HG02885 (cell line): ENCODE measurements around the gene COMT.

Source experiments
- ATAC-seq: cut with Tn5 transposase; IDR thresholded peaks from one replicate; pipeline ENCODE4 v1.9.1; 2021; ENCODE audit warnings: mild to moderate bottlenecking; ENCODE audit not compliant: unreplicated experiment, poor library complexity

The COMT gene

GRCh38 chr22:20008221-20008995 lies 66.8 kb downstream of the COMT start:
- no peak for ATAC-seq

DNA sequence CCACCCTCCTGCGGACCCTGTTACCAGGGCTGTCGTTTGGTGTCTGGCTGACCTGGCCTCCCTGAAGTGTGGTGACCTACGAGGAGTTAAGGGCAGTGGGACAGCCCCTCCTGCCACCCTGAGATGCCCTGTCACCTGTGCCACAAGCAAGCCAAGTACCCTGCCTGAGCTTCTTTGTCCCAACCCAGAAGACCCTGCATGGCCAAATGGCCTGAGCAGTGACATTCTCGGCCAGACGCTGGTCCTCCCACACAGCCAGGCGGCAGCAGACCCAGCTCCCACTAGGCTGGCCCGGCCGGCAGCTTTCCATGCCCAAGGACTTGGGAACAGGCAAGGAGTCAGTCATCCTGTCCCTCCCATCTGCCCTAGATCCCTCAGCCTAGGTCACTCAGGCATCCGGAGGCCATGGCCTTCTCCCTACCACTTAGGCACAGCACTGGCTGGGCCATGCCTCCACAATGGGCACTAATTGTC lies 67.5 kb downstream of the COMT start:
- ATAC-seq = no peak

- ATAC-seq = no peak
Measured at GRCh38 chr22:20009582-20010306, 68.2 kb downstream of the COMT start.

- ATAC-seq = no peak
Measured at GRCh38 chr22:20010307-20011122, 68.9 kb downstream of the COMT start.

DNA sequence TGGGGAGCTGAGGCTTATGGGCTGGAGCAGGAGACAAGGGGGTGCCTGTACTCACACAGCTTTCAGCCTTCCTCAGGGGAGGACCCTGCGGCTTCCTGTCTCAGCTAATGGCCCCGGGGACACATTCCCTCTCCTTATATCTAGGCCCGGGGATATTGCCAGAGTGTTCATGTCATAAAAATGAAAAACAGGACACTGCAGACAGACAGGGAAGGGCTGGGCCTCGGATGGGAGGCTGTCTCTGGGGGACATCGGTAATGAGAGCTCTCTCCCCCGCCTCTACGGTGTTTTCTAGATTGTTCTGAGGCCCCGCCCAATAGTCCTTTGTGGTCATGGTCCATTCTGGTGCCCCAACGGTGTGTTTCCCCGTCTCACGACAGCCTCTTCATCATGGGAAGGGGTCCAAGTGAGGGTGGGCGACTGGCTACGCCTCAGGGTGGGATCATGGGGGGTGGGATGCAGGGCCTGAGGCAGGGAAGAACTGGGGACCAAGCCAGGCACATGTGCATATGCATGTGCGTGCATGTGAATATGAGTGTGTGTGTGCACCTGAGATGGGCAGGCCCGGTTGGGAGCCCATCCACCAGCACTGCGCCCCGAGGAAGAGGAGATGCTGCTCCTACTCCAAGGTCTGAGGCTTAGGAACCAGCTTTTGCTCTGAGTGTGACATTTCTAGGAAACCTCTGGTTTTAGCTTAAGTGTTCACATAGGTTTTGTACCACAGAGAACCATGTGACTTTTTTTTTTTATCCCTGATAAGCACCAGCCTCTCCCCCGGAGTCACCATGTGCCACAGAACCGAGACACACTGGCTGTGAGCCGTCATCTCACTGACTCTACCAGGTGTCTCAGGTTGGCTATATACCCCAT lies 69.8 kb downstream of the COMT start:
- no peak for ATAC-seq

GRCh38 chr22:20011993-20012740 lies 70.6 kb downstream of the COMT start:
- ATAC-seq = no peak

DNA sequence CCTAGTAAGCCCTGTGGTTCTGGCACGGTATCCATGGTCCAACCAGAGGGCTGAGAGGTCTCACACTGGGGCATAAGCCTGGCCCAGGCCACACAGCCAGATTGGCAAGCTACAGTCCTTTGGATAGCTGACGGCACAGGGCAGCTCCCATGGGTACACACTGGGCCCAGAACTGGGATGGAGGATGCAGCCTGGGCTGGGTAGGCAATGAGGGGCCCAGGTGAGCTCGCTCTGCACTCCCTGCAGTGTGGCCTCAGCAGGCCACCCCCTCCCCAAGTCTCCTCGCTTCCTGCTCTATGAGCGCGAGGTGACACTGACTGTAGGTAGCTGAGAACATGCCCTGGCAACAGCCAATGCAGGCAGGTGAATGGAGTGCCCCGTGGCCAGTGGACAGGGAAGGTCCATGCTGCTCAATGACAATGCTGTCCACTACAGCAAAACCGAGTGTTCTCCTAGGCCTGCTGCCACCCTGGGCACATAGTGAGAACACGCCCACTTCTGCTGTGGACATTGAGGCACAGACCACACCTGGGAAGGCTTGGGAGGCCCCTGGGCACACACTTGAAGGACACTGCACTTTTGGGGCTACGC lies 71.3 kb downstream of the COMT start:
- no peak for ATAC-seq

GRCh38 chr22:20013382-20013871 lies 71.9 kb downstream of the COMT start:
- no peak for ATAC-seq

GRCh38 chr22:20014526-20015186 lies 73.1 kb downstream of the COMT start:
- no peak for ATAC-seq

DNA sequence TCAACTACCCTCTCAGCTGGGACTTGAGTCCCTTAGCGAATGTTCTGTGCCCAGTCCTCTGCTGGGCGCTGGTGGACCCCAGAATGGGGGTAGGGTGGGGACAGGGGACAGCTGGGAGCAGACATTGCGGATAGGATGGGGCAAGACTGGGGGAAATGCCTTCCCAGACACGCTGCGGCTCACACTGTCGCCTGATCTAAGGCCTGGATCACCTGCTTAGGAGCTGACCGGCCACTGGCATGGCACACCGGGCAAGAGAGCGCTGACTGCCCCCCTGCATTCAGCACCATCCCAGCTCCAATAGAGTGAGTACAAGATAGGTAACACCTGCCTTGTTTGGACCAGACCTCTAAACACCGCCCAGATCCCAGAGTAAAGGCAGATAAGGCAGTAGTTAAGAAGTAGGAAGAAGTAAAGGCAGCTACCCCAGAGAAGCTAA lies 73.6 kb downstream of the COMT start:
- no peak for ATAC-seq

DNA sequence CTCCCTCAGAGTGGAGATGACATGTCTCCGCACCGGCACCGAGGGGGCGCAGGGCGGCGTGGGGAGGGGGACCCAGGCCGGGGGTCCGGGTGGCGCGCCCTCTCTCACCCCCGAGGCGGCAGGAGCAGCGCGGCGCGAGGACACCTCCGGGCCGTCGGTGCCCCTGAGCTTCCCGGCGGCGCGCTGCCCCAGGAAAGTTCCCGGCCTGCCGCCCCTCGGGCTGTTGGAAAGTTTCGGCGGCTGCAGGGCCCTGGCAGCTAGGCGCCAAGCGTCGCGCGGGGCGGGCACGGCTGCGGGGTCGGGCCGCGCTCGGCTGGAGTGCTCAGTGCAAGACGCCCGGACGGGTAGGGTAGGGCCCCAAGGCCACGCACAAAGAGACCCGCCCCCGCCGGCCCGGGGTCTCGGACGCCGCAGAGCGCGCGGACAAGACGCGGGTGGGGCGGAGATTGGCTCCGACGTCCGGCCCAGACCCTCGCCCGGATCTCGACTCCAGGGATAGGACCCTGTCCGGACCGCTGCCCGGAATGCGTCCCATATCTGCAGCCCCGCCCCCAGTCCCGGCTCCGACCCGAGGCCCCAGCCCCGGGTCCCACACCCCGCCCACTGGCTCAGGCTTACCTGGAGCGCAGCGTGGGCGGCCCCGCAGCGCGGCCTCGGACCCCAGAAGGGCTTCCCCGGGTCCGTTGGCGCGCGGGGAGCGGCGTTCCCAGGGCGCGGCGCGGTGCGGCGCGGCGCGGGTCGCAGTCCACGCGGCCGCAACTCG lies 74.6 kb downstream of the COMT start:
- ATAC-seq = no peak

DNA sequence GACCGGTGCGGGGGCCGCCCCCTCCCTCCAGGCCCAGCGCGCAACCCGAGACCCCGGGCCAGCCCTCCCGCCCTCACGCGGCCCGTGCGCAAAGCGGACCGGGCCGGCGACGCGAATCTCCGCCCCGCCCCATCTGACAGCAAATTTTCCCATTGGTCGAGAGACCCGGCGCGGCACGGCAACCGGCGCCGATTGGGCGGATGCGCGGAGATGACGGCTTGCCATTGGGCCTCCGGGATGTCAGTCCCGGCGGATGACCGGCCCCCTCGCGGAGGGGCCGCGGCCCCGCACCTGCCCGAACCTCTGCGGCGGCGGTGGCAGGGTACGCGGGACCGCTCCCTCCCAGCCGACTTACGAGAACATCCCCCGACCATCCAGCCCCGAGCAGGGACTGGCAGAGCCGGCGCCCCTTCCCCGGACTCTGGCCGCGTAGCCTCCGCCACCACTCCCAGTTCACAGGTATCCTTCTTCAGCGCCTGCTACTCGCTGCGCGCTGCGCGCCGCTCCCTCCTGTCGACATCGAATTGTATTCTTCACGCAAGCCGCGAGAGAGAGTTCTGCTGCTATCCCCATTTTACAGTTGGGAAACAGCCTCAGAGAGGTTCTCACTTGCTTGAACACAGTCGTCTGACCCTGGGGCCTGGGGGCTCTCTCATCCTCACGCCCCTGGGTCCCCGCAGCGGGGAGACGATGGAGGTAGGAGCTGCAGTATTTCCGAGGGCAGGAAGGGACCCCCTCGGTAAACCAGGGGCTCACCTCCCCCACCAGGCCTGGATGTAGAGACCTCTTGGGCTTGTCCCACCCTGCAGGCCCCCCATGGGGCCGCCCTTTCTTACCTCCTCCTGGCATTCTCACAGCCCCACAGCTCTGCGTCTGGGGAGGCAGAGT lies 75.4 kb downstream of the COMT start, which contains the start of gene ARVCF:
TSS of gene ARVCF (minus strand) at position 90 of the 888 bp plus-strand sequence. CDS start 26,029 bp downstream, outside the sequence.
- peak; percentile 70 for ATAC-seq

- no peak for ATAC-seq
Measured at GRCh38 chr22:20017622-20017958, 76.0 kb downstream of the COMT start.

- no peak for ATAC-seq
Measured at GRCh38 chr22:20018001-20018400, 76.4 kb downstream of the COMT start.
